ENCODE results near the gene TMC7. TPM values are rescaled to one million over a fixed set of nuclear protein-coding genes. Genes with fewer than 3 reads are reported as not detected.

Gene TMC7
- total RNA-seq, 1 experiment from 2014 or later: 4.3 TPM

- Histone ChIP-seq H3K27ac (no peak overlapping the region), H3K27me3 (ENCODE audit: insufficient read depth, low read depth) (no peaks in the 10 kb centered on the region), H3K9me3 (ENCODE audit: insufficient read depth, low read depth) (no peaks in the 10 kb centered on the region), H3K4me1 (replicated peaks; ENCODE audit: insufficient read depth) (no peaks in the 10 kb centered on the region), H3K4me3 (no peak overlapping the region), H2AFZ (no peak overlapping the region), H3F3A (ENCODE audit: insufficient read depth, low read depth) (no peaks in the 10 kb centered on the region), H3K9me2 (ENCODE audit: insufficient read depth) (no peaks in the 10 kb centered on the region), H3K36me3 (ENCODE audit: low read depth) (no peaks in the 10 kb centered on the region), H3K4me2 (no peak overlapping the region), H3K79me2 (ENCODE audit: low read depth) (no peaks in the 10 kb centered on the region), H4K20me1 (ENCODE audit: insufficient read depth) (no peaks in the 10 kb centered on the region)
- TF ChIP-seq EZH2 (IDR thresholded peaks at IDR 0.05; ENCODE audit: low read depth): no peak
- TF ChIP-seq, protein P1, sequence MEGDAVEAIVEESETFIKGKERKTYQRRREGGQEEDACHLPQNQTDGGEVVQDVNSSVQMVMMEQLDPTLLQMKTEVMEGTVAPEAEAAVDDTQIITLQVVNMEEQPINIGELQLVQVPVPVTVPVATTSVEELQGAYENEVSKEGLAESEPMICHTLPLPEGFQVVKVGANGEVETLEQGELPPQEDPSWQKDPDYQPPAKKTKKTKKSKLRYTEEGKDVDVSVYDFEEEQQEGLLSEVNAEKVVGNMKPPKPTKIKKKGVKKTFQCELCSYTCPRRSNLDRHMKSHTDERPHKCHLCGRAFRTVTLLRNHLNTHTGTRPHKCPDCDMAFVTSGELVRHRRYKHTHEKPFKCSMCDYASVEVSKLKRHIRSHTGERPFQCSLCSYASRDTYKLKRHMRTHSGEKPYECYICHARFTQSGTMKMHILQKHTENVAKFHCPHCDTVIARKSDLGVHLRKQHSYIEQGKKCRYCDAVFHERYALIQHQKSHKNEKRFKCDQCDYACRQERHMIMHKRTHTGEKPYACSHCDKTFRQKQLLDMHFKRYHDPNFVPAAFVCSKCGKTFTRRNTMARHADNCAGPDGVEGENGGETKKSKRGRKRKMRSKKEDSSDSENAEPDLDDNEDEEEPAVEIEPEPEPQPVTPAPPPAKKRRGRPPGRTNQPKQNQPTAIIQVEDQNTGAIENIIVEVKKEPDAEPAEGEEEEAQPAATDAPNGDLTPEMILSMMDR (conservative IDR thresholded peaks at IDR 0.05): no peak
- intact Hi-C loops (cut with micrococcal nuclease; ENCODE audit: unreplicated experiment): no loop called here
- CTCF ChIA-PET: no interaction called here
- POLR2A ChIA-PET (ENCODE audit: unreplicated experiment): no interaction called here
- BruUV-seq (replicated peaks): no TSS peak
- no peak for DNase-seq
Measured at GRCh38 chr16:19033761-19034160, 50.0 kb downstream of the TMC7 start.

GRCh38 chr16:19040400-19040799, 56.7 kb downstream of the TMC7 start:
- Histone ChIP-seq H3K4me2 (no peak overlapping the region), H3K27ac (no peak overlapping the region), H3F3A (ENCODE audit: insufficient read depth, low read depth) (no peaks in the 10 kb centered on the region), H3K79me2 (ENCODE audit: low read depth) (no peaks in the 10 kb centered on the region), H3K9me3 (ENCODE audit: insufficient read depth, low read depth) (no peaks in the 10 kb centered on the region), H4K20me1 (ENCODE audit: insufficient read depth) (no peaks in the 10 kb centered on the region), H3K9me2 (ENCODE audit: insufficient read depth) (no peaks in the 10 kb centered on the region), H3K36me3 (ENCODE audit: low read depth) (no peaks in the 10 kb centered on the region), H3K4me1 (replicated peaks; ENCODE audit: insufficient read depth) (no peaks in the 10 kb centered on the region), H3K4me3 (no peak overlapping the region), H2AFZ (no peak overlapping the region), H3K27me3 (ENCODE audit: insufficient read depth, low read depth) (no peaks in the 10 kb centered on the region)
- POLR2A ChIA-PET (ENCODE audit: unreplicated experiment): no interaction called here
- BruUV-seq (replicated peaks): no TSS peak
- DNase-seq: no peak
- TF ChIP-seq, protein P1 (conservative IDR thresholded peaks at IDR 0.05): no peak
- no peak for TF ChIP-seq EZH2 (IDR thresholded peaks at IDR 0.05; ENCODE audit: low read depth)
- intact Hi-C loops (cut with micrococcal nuclease; ENCODE audit: unreplicated experiment): no loop called here
- CTCF ChIA-PET: interaction anchor here (0.7 kb wide), 1 partner anchor 250 kb away, joined by 4 read pairs; the partner anchor contains the start of gene RPS15A

- Histone ChIP-seq H3K27ac (no peak overlapping the region), H4K20me1 (ENCODE audit: insufficient read depth) (no peaks in the 10 kb centered on the region), H3K9me2 (ENCODE audit: insufficient read depth) (no peaks in the 10 kb centered on the region), H2AFZ (no peak overlapping the region), H3K4me1 (replicated peaks; ENCODE audit: insufficient read depth) (no peaks in the 10 kb centered on the region), H3K36me3 (ENCODE audit: low read depth) (no peaks in the 10 kb centered on the region), H3K27me3 (ENCODE audit: insufficient read depth, low read depth) (no peaks in the 10 kb centered on the region), H3K4me2 (no peak overlapping the region), H3K79me2 (ENCODE audit: low read depth) (no peaks in the 10 kb centered on the region), H3K4me3 (no peak overlapping the region), H3K9me3 (ENCODE audit: insufficient read depth, low read depth) (no peaks in the 10 kb centered on the region), H3F3A (ENCODE audit: insufficient read depth, low read depth) (no peaks in the 10 kb centered on the region; the same call in 1 of the 2 replicates)
- POLR2A ChIA-PET (ENCODE audit: unreplicated experiment): no interaction called here
- TF ChIP-seq, protein P1 (conservative IDR thresholded peaks at IDR 0.05): no peak
- no peak for TF ChIP-seq EZH2 (IDR thresholded peaks at IDR 0.05; ENCODE audit: low read depth)
- intact Hi-C loops (cut with micrococcal nuclease; ENCODE audit: unreplicated experiment): no loop called here
- no TSS peak for BruUV-seq (replicated peaks)
- DNase-seq: no peak
- CTCF ChIA-PET: no interaction called here
Measured at GRCh38 chr16:19044769-19045168, 61.0 kb downstream of the TMC7 start.

Measured in PC-9 (cell line).